PC-9 (cell line): ENCODE results near the gene G3BP1.

Experiments used
- EZH2 ChIP-seq: fragments of 200-600 bp; sonication (generic); IDR thresholded peaks from 2 replicates; pipeline ENCODE4 v1.8.0; 2017; ENCODE audit warnings: antibody characterized with exemption, low read depth
- TF ChIP-seq, protein P1 (sequence below): fragments of 200-600 bp; sonication (generic); conservative IDR thresholded peaks from 2 replicates; pipeline ENCODE4 v1.6.1; 2017; ENCODE audit warnings: mixed run types, antibody characterized with exemption, mild to moderate bottlenecking, moderate library complexity

GRCh38 chr5:151739939-151740335, 31.8 kb upstream of the G3BP1 start:
- no peak for TF ChIP-seq EZH2
- TF ChIP-seq, protein P1, sequence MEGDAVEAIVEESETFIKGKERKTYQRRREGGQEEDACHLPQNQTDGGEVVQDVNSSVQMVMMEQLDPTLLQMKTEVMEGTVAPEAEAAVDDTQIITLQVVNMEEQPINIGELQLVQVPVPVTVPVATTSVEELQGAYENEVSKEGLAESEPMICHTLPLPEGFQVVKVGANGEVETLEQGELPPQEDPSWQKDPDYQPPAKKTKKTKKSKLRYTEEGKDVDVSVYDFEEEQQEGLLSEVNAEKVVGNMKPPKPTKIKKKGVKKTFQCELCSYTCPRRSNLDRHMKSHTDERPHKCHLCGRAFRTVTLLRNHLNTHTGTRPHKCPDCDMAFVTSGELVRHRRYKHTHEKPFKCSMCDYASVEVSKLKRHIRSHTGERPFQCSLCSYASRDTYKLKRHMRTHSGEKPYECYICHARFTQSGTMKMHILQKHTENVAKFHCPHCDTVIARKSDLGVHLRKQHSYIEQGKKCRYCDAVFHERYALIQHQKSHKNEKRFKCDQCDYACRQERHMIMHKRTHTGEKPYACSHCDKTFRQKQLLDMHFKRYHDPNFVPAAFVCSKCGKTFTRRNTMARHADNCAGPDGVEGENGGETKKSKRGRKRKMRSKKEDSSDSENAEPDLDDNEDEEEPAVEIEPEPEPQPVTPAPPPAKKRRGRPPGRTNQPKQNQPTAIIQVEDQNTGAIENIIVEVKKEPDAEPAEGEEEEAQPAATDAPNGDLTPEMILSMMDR, result no peak
